Adrenal gland (tissue), 5 donors: Measurements from ENCODE around the gene TGFBR3.

Experiments
- CTCF ChIP-seq, 6 experiments: fragments of 450-650 bp in 4 of 6; fragments of 200-600 bp in 2 of 6; sonication (generic) in 1 of 6; IDR thresholded peaks; 1 replicate in 5 of 6; 2 replicates in 1 of 6; pipeline versions ENCODE4 v1.5.1 to v1.8.0; 2016 to 2021; ENCODE audit warnings: antibody characterized with exemption in 6 of 6, mild to moderate bottlenecking in 2 of 6, moderate library complexity in 1 of 6
- POLR2A ChIP-seq, 2 donors: fragments of 450-650 bp; IDR thresholded peaks; one replicate each; pipeline ENCODE4 v1.6.1; 2017; ENCODE audit warnings: antibody characterized with exemption in 2 of 2, mild to moderate bottlenecking in 2 of 2, moderate library complexity in 1 of 2
- donor health status: DM: no; HTN: no; CAD: no.

GRCh38 chr1:91809317-91809716 lies 76.6 kb downstream of the TGFBR3 start:
- TF ChIP-seq POLR2A (IDR thresholded peaks at IDR 0.05) (no peak), CTCF (IDR thresholded peaks at IDR 0.05) (no peak)
